HL-60 (cell line): ENCODE data around the gene MROH2A.
"Not testable (repeated sequence)": the region's sequence is repeated elsewhere in the genome, so short reads cannot be mapped to it uniquely, and the experiment has no call there.

Experiments
- DNase-seq, 2 experiments: peaks; one replicate each; pipeline ENCODE4 v3.0.0-alpha.2; 2010 to 2020; ENCODE audit warnings: low read depth in 1 of 2, low spot score in 1 of 2
- H3K27ac ChIP-seq: fragments of 250-450 bp; sonication (Bioruptor Pico); replicated peaks from 2 replicates; pipeline ENCODE4 v1.5.1; 2020; ENCODE audit warnings: mild to moderate bottlenecking, moderate library complexity
- H3K27me3 ChIP-seq: fragments of 250-450 bp; sonication (Bioruptor Pico); 2 replicates; pipeline ENCODE4 v1.5.1; 2021; ENCODE audit warnings: mild to moderate bottlenecking, moderate library complexity; ENCODE audit not compliant: insufficient read depth, poor library complexity, severe bottlenecking
- H3K4me3 ChIP-seq: replicated peaks from 2 replicates; pipeline ENCODE4 v1.5.1; 2011; ENCODE audit warnings: mild to moderate bottlenecking, control low read depth, low read length; ENCODE audit not compliant: insufficient read depth
- CTCF ChIP-seq: IDR thresholded peaks from one replicate; pipeline ENCODE4 v1.5.1; 2011; ENCODE audit warnings: low read length, control low read depth, inconsistent platforms; ENCODE audit not compliant: insufficient read depth
- GABPA ChIP-seq: IDR thresholded peaks from 2 replicates; pipeline ENCODE4 v1.6.1; 2012; ENCODE audit warnings: low read depth
- POLR2AphosphoS5 ChIP-seq: IDR thresholded peaks from 2 replicates; pipeline ENCODE4 v1.6.1; 2012; ENCODE audit warnings: low read depth
- REST ChIP-seq: IDR thresholded peaks from 2 replicates; pipeline ENCODE4 v1.6.1; 2012; ENCODE audit warnings: low read depth; ENCODE audit not compliant: insufficient replicate concordance
- SPI1 ChIP-seq: IDR thresholded peaks from 2 replicates; pipeline ENCODE4 v1.6.1; 2012; ENCODE audit warnings: low read depth, mild to moderate bottlenecking, borderline replicate concordance

Gene MROH2A

GRCh38 chr2:233740870-233741269 is 37.3 kb upstream of the MROH2A start:
- Histone ChIP-seq H3K27me3 (peaks cover 2% of the 10 kb centered on the region), H3K27ac (no peak overlapping the region), H3K4me3 (no peak overlapping the region)
- no peak for DNase-seq
- TF ChIP-seq REST: no peak

- no peak for TF ChIP-seq SPI1
- no peak for TF ChIP-seq REST
- no peak for TF ChIP-seq POLR2AphosphoS5
- DNase-seq: no peak
- no peak overlapping the region for H3K4me3 ChIP-seq
Observed at GRCh38 chr2:233743464-233744259, 34.5 kb upstream of the MROH2A start.

GRCh38 chr2:233745073-233745755 is 32.9 kb upstream of the MROH2A start:
- TF ChIP-seq GABPA: no peak
- TF ChIP-seq POLR2AphosphoS5: no peak
- TF ChIP-seq REST: no peak
- TF ChIP-seq SPI1: no peak
- TF ChIP-seq CTCF: no peak
- no peak overlapping the region for H3K4me3 ChIP-seq
- H3K27ac ChIP-seq: no peak overlapping the region
- H3K27me3 ChIP-seq: peaks cover 2% of the 10 kb centered on the region
- no peak for DNase-seq

More at GRCh38 chr2:233743464-233744259, 34.5 kb upstream of the MROH2A start:
- Histone ChIP-seq H3K27me3 (peaks cover 2% of the 10 kb centered on the region), H3K27ac (no peak overlapping the region)

- not testable (repeated sequence) for H3K27me3 ChIP-seq, H3K4me3 ChIP-seq, H3K27ac ChIP-seq, DNase-seq
Observed at GRCh38 chr2:233745838-233746237, 32.3 kb upstream of the MROH2A start.
